H1 (cell line): Measurements from ENCODE around the gene HJURP. TPM values are rescaled to one million over a fixed set of nuclear protein-coding genes. Genes with fewer than 3 reads are reported as not detected.

Source experiments
- CEBPB ChIP-seq: IDR thresholded peaks from 2 replicates; pipeline ENCODE4 v1.6.1; 2012; ENCODE audit warnings: low read depth, low read length
- EZH2 ChIP-seq: fragments of 200-600 bp; sonication (generic); IDR thresholded peaks from 2 replicates; pipeline ENCODE4 v1.7.1; 2012; ENCODE audit warnings: low read depth, mild to moderate bottlenecking, moderate library complexity, low read length, inconsistent platforms; ENCODE audit not compliant: severe bottlenecking
- GTF2F1 ChIP-seq: IDR thresholded peaks from 2 replicates; pipeline ENCODE4 v1.6.1; 2012; ENCODE audit warnings: low read depth, low read length, improper control_type of control experiment, borderline replicate concordance
- NRF1 ChIP-seq: IDR thresholded peaks from 2 replicates; pipeline ENCODE4 v1.6.1; 2011; ENCODE audit warnings: mild to moderate bottlenecking, low read depth, low read length, improper control_type of control experiment
- POLR2A ChIP-seq, 2 experiments: IDR thresholded peaks; 1 replicate in 1 of 2; 2 replicates in 1 of 2; pipeline ENCODE4 v1.6.1; 2011; ENCODE audit warnings: low read depth in 2 of 2, low read length in 2 of 2, mild to moderate bottlenecking in 2 of 2; ENCODE audit errors: control extremely low read depth in 1 of 2
- SIN3A ChIP-seq, 2 experiments: IDR thresholded peaks in 1 of 2; conservative IDR thresholded peaks in 1 of 2; 2 replicates each; pipeline ENCODE4 v1.6.1; 2011 to 2012; ENCODE audit warnings: low read length in 2 of 2, improper control_type of control experiment in 1 of 2, low read depth in 1 of 2, mild to moderate bottlenecking in 1 of 2
- SIRT6 ChIP-seq: IDR thresholded peaks from one replicate; pipeline ENCODE4 v1.7.1; 2012; ENCODE audit warnings: low read length, inconsistent platforms
- polyA plus RNA-seq, 7 experiments: library from polyadenylated mRNA; depleted of rRNA in 3 of 7; stranded (reverse) in 5 of 7; unstranded in 2 of 7; fragments of >200 nt in 5 of 7; fragments of 200-250 nt in 2 of 7; gene quantifications; 1 replicate in 5 of 7; 2 replicates in 1 of 7; 4 replicates in 1 of 7; pipeline versions ENCODE4 v1.2.1 to v1.2.3, GENCODE V29; 2011 to 2013; ENCODE audit warnings: missing spikeins in 2 of 7, mixed read lengths in 2 of 7
- total RNA-seq: library from RNA; stranded (reverse); fragmentation: NEBNext Ultra II Directional; extraction: Animal tissue kit (Norgen Biotek cat#: 25700); gene quantifications from 2 replicates; pipeline ENCODE4 v1.2.1, GENCODE V29; 2021

Gene HJURP
- total and polyA plus RNA-seq, 2 of the 8 experiments (the other 6 are each of a cell fraction or from before 2014, with no cell fraction given), result 49.3 to 60.5 TPM

DNA sequence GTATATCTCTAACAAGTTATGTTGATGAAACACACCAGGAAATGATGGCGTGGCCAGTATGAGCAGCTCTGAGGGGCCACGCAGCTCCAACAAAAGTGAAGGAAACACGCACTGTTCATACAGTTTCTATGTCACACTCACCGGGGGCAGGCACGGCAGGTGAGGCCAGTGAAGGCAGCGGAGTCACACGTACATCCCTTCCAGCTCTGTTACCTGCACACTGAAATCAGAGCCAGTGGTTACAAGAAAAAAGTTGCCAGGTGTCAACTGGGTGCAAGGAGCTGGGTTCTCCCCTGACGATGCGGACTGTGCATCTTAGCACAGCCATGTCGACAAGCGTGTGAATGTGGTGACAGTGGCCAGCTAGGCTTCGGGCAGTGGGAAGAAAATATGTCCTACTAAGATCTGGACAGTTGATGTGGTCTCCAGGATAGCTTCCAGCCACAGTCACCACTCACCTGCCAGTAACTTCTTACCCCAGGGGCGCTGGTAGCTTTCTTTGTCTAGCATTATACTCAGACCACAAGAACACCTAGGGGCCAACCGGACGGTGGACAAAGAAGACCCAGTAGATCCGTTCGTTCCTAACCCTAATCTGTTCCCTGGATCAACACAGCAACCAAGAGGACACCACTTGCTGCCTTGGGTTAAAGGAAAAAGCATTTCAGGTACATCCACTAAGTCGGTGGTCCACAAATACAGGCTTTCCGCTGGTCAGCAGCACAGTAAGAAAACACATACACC is 10.1 kb downstream of the HJURP start (continued):
- no peak for TF ChIP-seq SIN3A (conservative IDR thresholded peaks at IDR 0.05 in 1 of 2, IDR thresholded peaks at IDR 0.05 in 1 of 2; ENCODE audit: low read depth in 1 of 2, low read length in 2 of 2)
- TF ChIP-seq SIRT6, result no peak
- TF ChIP-seq EZH2, result no peak
- no peak for TF ChIP-seq POLR2A (IDR thresholded peaks at IDR 0.05; ENCODE audit: control extremely low read depth in 1 of 2, low read depth in 2 of 2, low read length in 2 of 2)
- no peak for TF ChIP-seq NRF1
- TF ChIP-seq GTF2F1, result no peak
- no peak for TF ChIP-seq CEBPB
